Neural cell (in vitro differentiated cells): Measurements from ENCODE around the gene NOC3L. TPM values are rescaled to one million over a fixed set of nuclear protein-coding genes. Genes with fewer than 3 reads are reported as not detected.

Experiments
- H2AFZ ChIP-seq: fragments of 200-600, 300-800 bp; sonication (generic), shearing (Covaris generic); 2 replicates; pipeline ENCODE4 v1.6.0; 2014; ENCODE audit warnings: low read depth, mild to moderate bottlenecking, antibody characterized with exemption, low read length, moderate library complexity
- H3F3A ChIP-seq: fragments of 200-600 bp; shearing (Covaris generic); 2 replicates; pipeline ENCODE4 v1.6.1; 2016; ENCODE audit warnings: mild to moderate bottlenecking, moderate library complexity, mixed read lengths, antibody characterized with exemption, low read length; ENCODE audit not compliant: insufficient read depth, poor library complexity, severe bottlenecking
- H3K27ac ChIP-seq: fragments of 200-600, 300-800 bp; sonication (generic), shearing (Covaris generic); 2 replicates; pipeline ENCODE4 v1.5.1; 2014; ENCODE audit warnings: mild to moderate bottlenecking, low read length, moderate library complexity
- H3K27me3 ChIP-seq: fragments of 300-800, 200-600 bp; sonication (generic), shearing (Covaris generic); 2 replicates; pipeline ENCODE4 v1.6.0; 2014; ENCODE audit warnings: mild to moderate bottlenecking, low read depth, low read length, moderate library complexity; ENCODE audit not compliant: insufficient read depth
- H3K36me3 ChIP-seq: fragments of 300-800, 200-600 bp; sonication (generic), shearing (Covaris generic); 2 replicates; pipeline ENCODE4 v1.5.1; 2014; ENCODE audit warnings: mild to moderate bottlenecking, antibody characterized with exemption, low read length, moderate library complexity; ENCODE audit not compliant: insufficient read depth
- H3K4me2 ChIP-seq: fragments of 300-800, 200-600 bp; sonication (generic), shearing (Covaris generic); 2 replicates; pipeline ENCODE4 v1.6.0; 2014; ENCODE audit warnings: mild to moderate bottlenecking, low read length
- H3K4me3 ChIP-seq: fragments of 300-800, 200-600 bp; sonication (generic), shearing (Covaris generic); 2 replicates; pipeline ENCODE4 v1.5.1; 2014; ENCODE audit warnings: mild to moderate bottlenecking, low read length, moderate library complexity
- H3K79me2 ChIP-seq: fragments of 200-600 bp; shearing (Covaris generic); replicated peaks from 2 replicates; pipeline ENCODE4 v1.6.0; 2014; ENCODE audit warnings: mild to moderate bottlenecking, low read length, moderate library complexity; ENCODE audit not compliant: insufficient read depth
- H3K9ac ChIP-seq: fragments of 300-800, 200-600 bp; sonication (generic), shearing (Covaris generic); 2 replicates; pipeline ENCODE4 v1.6.1; 2016; ENCODE audit warnings: mild to moderate bottlenecking, low read length, mixed read lengths
- H3K9me2 ChIP-seq: fragments of 200-600 bp; shearing (Covaris generic); 2 replicates; pipeline ENCODE4 v1.6.1; 2016; ENCODE audit warnings: mild to moderate bottlenecking, low read length, mixed read lengths; ENCODE audit not compliant: insufficient read depth
- H3K9me3 ChIP-seq: fragments of 200-600, 300-800 bp; sonication (generic), shearing (Covaris generic); 2 replicates; pipeline ENCODE4 v1.6.1; 2016; ENCODE audit warnings: mild to moderate bottlenecking, mixed run types, low read length, moderate library complexity, mixed read lengths
- H4K20me1 ChIP-seq: fragments of 200-600 bp; shearing (Covaris generic); 2 replicates; pipeline ENCODE4 v1.6.1; 2016; ENCODE audit warnings: mild to moderate bottlenecking, mixed run types; ENCODE audit not compliant: insufficient read depth
- CTCF ChIP-seq: fragments of 450-650 bp; IDR thresholded peaks from 2 replicates; pipeline ENCODE4 v1.5.1; 2014; ENCODE audit warnings: antibody characterized with exemption, mild to moderate bottlenecking, moderate library complexity; ENCODE audit not compliant: poor library complexity, severe bottlenecking
- EP300 ChIP-seq: fragments of 450-650 bp; conservative IDR thresholded peaks from 2 replicates; pipeline ENCODE4 v1.6.1; 2014; ENCODE audit warnings: antibody characterized with exemption, mild to moderate bottlenecking, moderate library complexity; ENCODE audit not compliant: poor library complexity, severe bottlenecking
- EZH2 ChIP-seq: fragments of 200-600, 300-800 bp; shearing (Covaris generic), sonication (generic); IDR thresholded peaks from 2 replicates; pipeline ENCODE4 v1.6.1; 2014; ENCODE audit warnings: antibody characterized with exemption, low read length, borderline replicate concordance, mild to moderate bottlenecking; ENCODE audit not compliant: insufficient read depth, poor library complexity, severe bottlenecking
- MXI1 ChIP-seq: fragments of 450-650 bp; conservative IDR thresholded peaks from 2 replicates; pipeline ENCODE4 v1.6.1; 2014; ENCODE audit warnings: antibody characterized with exemption, mild to moderate bottlenecking; ENCODE audit not compliant: poor library complexity, severe bottlenecking
- POLR2AphosphoS5 ChIP-seq: IDR thresholded peaks from 2 replicates; pipeline ENCODE4 v1.6.1; 2012
- RAD21 ChIP-seq: fragments of 450-650 bp; conservative IDR thresholded peaks from 2 replicates; pipeline ENCODE4 v1.6.1; 2014; ENCODE audit warnings: antibody characterized with exemption, mild to moderate bottlenecking, moderate library complexity
- REST ChIP-seq: IDR thresholded peaks from 2 replicates; pipeline ENCODE4 v1.6.1; 2012; ENCODE audit warnings: borderline replicate concordance
- SMC3 ChIP-seq: fragments of 450-650 bp; conservative IDR thresholded peaks from 2 replicates; pipeline ENCODE4 v1.6.1; 2014; ENCODE audit warnings: antibody characterized with exemption, mild to moderate bottlenecking, moderate library complexity; ENCODE audit not compliant: poor library complexity
- TAF1 ChIP-seq: IDR thresholded peaks from 2 replicates; pipeline ENCODE4 v1.6.1; 2012; ENCODE audit warnings: low read depth
- polyA plus RNA-seq: library from polyadenylated mRNA; depleted of rRNA; stranded (reverse); fragments of >200 nt; gene quantifications from 2 replicates; pipeline ENCODE4 v1.2.3, GENCODE V29; 2014

The NOC3L gene
- polyA plus RNA-seq, 1 donor from 2014 or later: 8.3 TPM

GRCh38 chr10:94293354-94293753 lies 69.4 kb downstream of the NOC3L start:
- no peak for TF ChIP-seq MXI1
- TF ChIP-seq CTCF: no peak
- TF ChIP-seq RAD21: no peak
- no peak for TF ChIP-seq SMC3
- no peak for TF ChIP-seq REST
- TF ChIP-seq EZH2: no peak
- TF ChIP-seq EP300: no peak
- TF ChIP-seq POLR2AphosphoS5: no peak
- no peaks in the 10 kb centered on the region for H3K9me3 ChIP-seq
- no peak overlapping the region for H3K4me3 ChIP-seq
- no peak overlapping the region for H3K27ac ChIP-seq
- no peak overlapping the region for H3K9ac ChIP-seq
- no peak overlapping the region for H3K4me2 ChIP-seq
- no peaks in the 10 kb centered on the region for H3K27me3 ChIP-seq
- H3F3A ChIP-seq: no peaks in the 10 kb centered on the region
- H4K20me1 ChIP-seq: no peaks in the 10 kb centered on the region
- H2AFZ ChIP-seq: no peak overlapping the region
- H3K9me2 ChIP-seq: no peaks in the 10 kb centered on the region
- H3K79me2 ChIP-seq: no peaks in the 10 kb centered on the region
- no peaks in the 10 kb centered on the region for H3K36me3 ChIP-seq

GRCh38 chr10:94292434-94293090 lies 70.2 kb downstream of the NOC3L start:
- no peak overlapping the region for H3K9ac ChIP-seq
- H3K9me3 ChIP-seq: no peaks in the 10 kb centered on the region
- H3K27ac ChIP-seq: no peak overlapping the region
- H3K9me2 ChIP-seq: no peaks in the 10 kb centered on the region
- no peaks in the 10 kb centered on the region for H3K36me3 ChIP-seq
- H2AFZ ChIP-seq: no peak overlapping the region
- no peaks in the 10 kb centered on the region for H3K27me3 ChIP-seq
- no peak overlapping the region for H3K4me3 ChIP-seq
- no peak overlapping the region for H3K4me2 ChIP-seq
- TF ChIP-seq EZH2 (no peak), POLR2AphosphoS5 (no peak), CTCF (no peak), SMC3 (no peak), RAD21 (no peak), EP300 (no peak), REST (no peak), TAF1 (no peak), MXI1 (no peak)
- no peaks in the 10 kb centered on the region for H3F3A ChIP-seq
- H3K79me2 ChIP-seq: no peaks in the 10 kb centered on the region
- no peaks in the 10 kb centered on the region for H4K20me1 ChIP-seq
